HG02678 (cell line): ENCODE data around the gene GADD45A.
"Not testable (repeated sequence)": the region's sequence is repeated elsewhere in the genome, so short reads cannot be mapped to it uniquely, and the experiment has no call there.

Source experiments
- ATAC-seq: cut with Tn5 transposase; IDR thresholded peaks from one replicate; pipeline ENCODE4 v1.9.1; 2021; ENCODE audit warnings: mild to moderate bottlenecking, moderate library complexity; ENCODE audit not compliant: unreplicated experiment

Gene GADD45A

GRCh38 chr1:67717876-67718275 is 32.9 kb downstream of the GADD45A start:
- no peak for ATAC-seq

- ATAC-seq: no peak
Measured at GRCh38 chr1:67719329-67720196, 34.6 kb downstream of the GADD45A start.

- no peak for ATAC-seq
Measured at GRCh38 chr1:67721112-67721511, 36.1 kb downstream of the GADD45A start.

- peak; percentile 55 for ATAC-seq
Measured at GRCh38 chr1:67721650-67722291, 36.8 kb downstream of the GADD45A start.

- ATAC-seq: no peak
Measured at GRCh38 chr1:67722292-67722944, 37.4 kb downstream of the GADD45A start.

- ATAC-seq: no peak
Measured at GRCh38 chr1:67723126-67723525, 38.1 kb downstream of the GADD45A start.

GRCh38 chr1:67723620-67724019 is 38.6 kb downstream of the GADD45A start:
- ATAC-seq: peak; percentile 59

GRCh38 chr1:67724928-67725560 is 40.0 kb downstream of the GADD45A start:
- ATAC-seq: no peak

- ATAC-seq: no peak
Measured at GRCh38 chr1:67726224-67726623, 41.2 kb downstream of the GADD45A start.

GRCh38 chr1:67729872-67730271 is 44.9 kb downstream of the GADD45A start:
- no peak for ATAC-seq

- ATAC-seq: not testable (repeated sequence)
Measured at GRCh38 chr1:67730312-67730711, 45.3 kb downstream of the GADD45A start.

- ATAC-seq: no peak
Measured at GRCh38 chr1:67731322-67731721, 46.3 kb downstream of the GADD45A start.

GRCh38 chr1:67732750-67733151 is 47.8 kb downstream of the GADD45A start:
- ATAC-seq: peak; percentile 35

GRCh38 chr1:67733681-67734322 is 48.8 kb downstream of the GADD45A start:
- ATAC-seq: no peak

- no peak for ATAC-seq
Measured at GRCh38 chr1:67734323-67734690, 49.3 kb downstream of the GADD45A start.

- ATAC-seq: no peak
Measured at GRCh38 chr1:67735206-67735605, 50.2 kb downstream of the GADD45A start.

- ATAC-seq: peak; percentile 96
Measured at GRCh38 chr1:67735806-67736627, 51.0 kb downstream of the GADD45A start.

- no peak for ATAC-seq
Measured at GRCh38 chr1:67736750-67737149, 51.7 kb downstream of the GADD45A start.

- no peak for ATAC-seq
Measured at GRCh38 chr1:67737875-67738274, 52.9 kb downstream of the GADD45A start.
